Measurements from ENCODE around the gene SLC23A2. TPM values are rescaled to one million over a fixed set of nuclear protein-coding genes. Genes with fewer than 3 reads are reported as not detected.
A peak's percentile ranks its signal among the peaks of the same experiment; 100 is the strongest.
"Not testable (repeated sequence)": the region's sequence is repeated elsewhere in the genome, so short reads cannot be mapped to it uniquely, and the experiment has no call there.

The SLC23A2 gene
- 10 to 100 TPM; 18.1 to 20.6 TPM for total RNA-seq

DNA sequence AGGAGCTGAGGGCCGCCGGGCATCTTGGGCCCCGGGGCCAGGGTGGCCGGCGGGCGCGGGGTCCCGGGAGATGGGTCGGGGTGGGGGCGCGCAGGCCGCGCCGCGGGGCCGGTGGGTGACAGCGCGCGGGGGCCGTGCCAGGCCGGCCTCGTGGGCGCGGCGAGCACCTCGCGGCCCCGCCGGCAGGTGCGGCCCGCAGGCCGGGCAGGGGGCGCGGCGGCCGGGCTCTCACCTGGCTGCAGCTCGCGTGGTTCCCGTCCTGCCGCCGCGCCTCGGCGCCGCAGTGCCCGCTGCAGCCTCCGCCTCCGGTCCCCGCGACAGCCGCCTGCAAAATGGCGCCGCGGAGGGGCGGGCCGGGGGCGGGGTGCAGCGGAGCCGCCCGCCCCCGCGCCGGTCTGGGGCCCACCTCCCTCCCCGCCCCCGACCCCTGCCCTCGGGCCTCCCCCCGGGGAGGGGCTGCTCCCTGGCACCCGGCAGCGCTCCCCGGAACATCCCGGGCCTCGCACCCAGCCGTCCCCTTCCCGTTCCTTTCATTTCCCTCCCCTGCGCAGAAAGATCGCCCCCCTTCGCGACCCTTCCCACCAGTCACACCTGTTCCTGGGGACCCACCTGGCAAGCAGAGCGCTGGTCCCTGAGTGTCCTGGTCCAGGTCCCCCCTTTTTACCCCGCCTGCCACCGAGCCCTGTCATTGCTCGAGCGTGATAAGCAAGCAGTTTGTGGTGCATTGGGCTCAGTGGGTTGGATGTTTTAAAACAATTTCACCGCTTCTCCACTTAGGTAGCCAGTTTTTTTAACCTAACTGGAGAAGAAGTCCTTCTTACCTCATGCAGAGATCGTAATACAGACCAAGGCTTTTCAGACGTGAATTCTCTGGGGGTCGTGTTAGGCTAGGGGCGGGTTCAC lies at the start of gene SLC23A2:
Gene SLC23A2, minus strand, starts transcription at position 337 of the 903 bp plus-strand sequence. CDS start 68,948 bp downstream, outside the sequence.
- ChIA-PET CTCF (interaction anchor here (0.9 kb wide), 1 partner anchor 20 kb away, joined by 3 read pairs; no protein-coding TSS in a partner anchor), POLR2A (interaction anchor here (0.6 kb wide), 1 partner anchor 32 kb away, joined by 6 read pairs; no protein-coding TSS in a partner anchor)
- peaks cover 2% of the 10 kb centered on the region for H3K9me3 Mint-ChIP-seq
- peaks cover 40% of the 10 kb centered on the region for H3K4me1 Mint-ChIP-seq
- H3K27me3 Mint-ChIP-seq = peaks cover 7% of the 10 kb centered on the region
- H3K27ac Mint-ChIP-seq = peak within 1 kb of the TSS; percentile 94
- peak within 1 kb of the TSS; percentile 97 for H3K4me3 Mint-ChIP-seq
- H3K36me3 Mint-ChIP-seq (ENCODE audit: low read depth) = peaks cover 3% of the 10 kb centered on the region
- DNase-seq = peak; percentile 50

- H3K27me3 Mint-ChIP-seq = peaks cover 19% of the 10 kb centered on the region
- no peaks in the 10 kb centered on the region for H3K4me1 Mint-ChIP-seq
- POLR2A ChIA-PET = no interaction called here
- CTCF ChIA-PET = interaction anchor here (0.7 to 2.4 kb wide), 3 partner anchors 9 to 1410 kb away, joined by 3 to 13 read pairs (median 3); no protein-coding TSS in a partner anchor
- DNase-seq = no peak
- no peak overlapping the region for H3K27ac Mint-ChIP-seq
- H3K9me3 Mint-ChIP-seq = no peaks in the 10 kb centered on the region
- no peak overlapping the region for H3K4me3 Mint-ChIP-seq
- H3K36me3 Mint-ChIP-seq (ENCODE audit: low read depth) = no peaks in the 10 kb centered on the region
These were observed 45.5 kb upstream of the SLC23A2 start for GRCh38 chr20:5046656-5047339.

DNA sequence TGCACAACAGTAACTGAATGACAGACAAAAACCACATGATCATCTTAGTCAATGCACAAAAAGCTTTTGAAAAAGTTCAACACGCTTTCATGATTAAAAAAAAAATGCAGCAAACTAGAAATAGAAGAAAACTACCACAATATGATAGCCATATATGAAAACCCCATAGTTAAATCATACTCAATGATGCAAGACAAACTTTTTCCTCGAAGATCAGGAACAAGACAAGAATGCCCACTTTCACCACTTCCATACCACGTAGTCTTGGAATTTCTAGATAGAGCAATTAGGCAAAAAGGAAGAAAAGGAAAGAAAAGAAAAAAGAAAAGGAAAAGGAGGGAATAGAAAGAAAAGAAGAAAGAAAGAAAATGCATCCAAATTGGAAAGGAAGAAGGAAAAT lies 44.6 kb upstream of the SLC23A2 start:
- peaks cover 19% of the 10 kb centered on the region for H3K27me3 Mint-ChIP-seq
- no peak for DNase-seq
- POLR2A ChIA-PET = no interaction called here
- no peaks in the 10 kb centered on the region for H3K9me3 Mint-ChIP-seq
- CTCF ChIA-PET = no interaction called here
- no peaks in the 10 kb centered on the region for H3K4me1 Mint-ChIP-seq
- no peak overlapping the region for H3K27ac Mint-ChIP-seq
- H3K4me3 Mint-ChIP-seq = no peak overlapping the region
- H3K36me3 Mint-ChIP-seq (ENCODE audit: low read depth) = no peaks in the 10 kb centered on the region

DNA sequence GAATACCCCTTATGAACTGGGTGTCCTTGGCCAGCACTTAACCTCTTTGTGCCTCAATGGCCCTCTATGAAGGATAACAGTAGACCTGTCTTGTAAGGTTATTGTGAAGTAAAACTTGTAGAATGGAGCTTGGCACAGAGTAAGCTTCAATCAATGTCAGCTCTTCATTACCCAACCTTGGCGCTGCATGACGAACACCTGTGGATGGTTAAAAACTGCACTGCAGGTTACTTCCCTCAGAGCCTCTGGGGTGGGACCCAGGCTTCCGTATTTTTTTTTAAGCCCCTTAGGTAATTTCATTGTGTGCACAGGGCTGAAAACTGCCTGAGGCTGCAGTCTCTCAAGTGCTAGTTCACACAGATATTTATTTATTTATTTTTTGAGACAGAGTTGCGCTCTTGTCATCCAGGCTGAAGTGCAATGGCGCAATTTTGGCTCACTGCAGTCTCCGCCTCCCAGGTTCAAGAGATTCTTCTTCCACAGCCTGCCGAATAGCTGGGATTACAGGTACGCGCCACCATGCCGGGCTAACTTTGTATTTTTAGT lies 42.8 kb upstream of the SLC23A2 start:
- H3K27ac Mint-ChIP-seq = no peak overlapping the region
- POLR2A ChIA-PET = no interaction called here
- CTCF ChIA-PET = no interaction called here

GRCh38 chr20:5041433-5041832 lies 40.1 kb upstream of the SLC23A2 start:
- no peaks in the 10 kb centered on the region for H3K36me3 Mint-ChIP-seq (ENCODE audit: low read depth)
- H3K27me3 Mint-ChIP-seq = peaks cover 9% of the 10 kb centered on the region
- CTCF ChIA-PET = interaction anchor here (0.5 to 1.3 kb wide), 2 partner anchors 8 to 52 kb away, joined by 3 read pairs; no protein-coding TSS in a partner anchor
- peaks cover 7% of the 10 kb centered on the region for H3K4me1 Mint-ChIP-seq
- H3K4me3 Mint-ChIP-seq = no peak overlapping the region
- no peaks in the 10 kb centered on the region for H3K9me3 Mint-ChIP-seq
- no peak overlapping the region for H3K27ac Mint-ChIP-seq
- POLR2A ChIA-PET = no interaction called here
- no peak for DNase-seq

More for the DNA sequence above, 42.8 kb upstream of the SLC23A2 start:
- Mint-ChIP-seq H3K36me3 (ENCODE audit: low read depth) (no peaks in the 10 kb centered on the region), H3K4me1 (peaks cover 5% of the 10 kb centered on the region), H3K9me3 (no peaks in the 10 kb centered on the region), H3K27me3 (peaks cover 15% of the 10 kb centered on the region), H3K4me3 (no peak overlapping the region)
- no peak for DNase-seq

DNA sequence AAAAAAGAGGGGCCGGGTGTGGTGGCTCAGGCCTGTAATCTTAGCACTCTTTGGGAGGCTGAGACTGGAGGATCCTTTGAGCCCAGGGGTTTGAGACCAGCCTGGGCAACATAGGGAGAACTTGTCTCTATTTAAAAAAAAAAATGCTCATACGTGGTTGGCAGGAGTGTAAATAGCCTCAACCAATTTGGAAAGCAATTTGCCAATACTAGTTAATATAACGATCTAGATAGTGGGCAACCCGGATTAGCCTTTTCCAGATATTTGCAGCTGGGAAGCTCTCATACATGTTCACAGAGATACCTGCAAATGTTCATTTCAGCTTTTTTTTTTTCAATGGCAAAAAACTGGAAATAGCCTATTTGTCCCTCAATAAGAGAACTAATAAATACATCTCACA lies 39.0 kb upstream of the SLC23A2 start:
- Mint-ChIP-seq H3K9me3 (no peaks in the 10 kb centered on the region), H3K27me3 (peaks cover 5% of the 10 kb centered on the region), H3K4me3 (no peak overlapping the region), H3K36me3 (ENCODE audit: low read depth) (no peaks in the 10 kb centered on the region), H3K4me1 (peaks cover 7% of the 10 kb centered on the region), H3K27ac (no peak overlapping the region)
- no peak for DNase-seq
- ChIA-PET POLR2A (no interaction called here), CTCF (interaction anchor here (0.6 to 2.6 kb wide), 2 partner anchors 16 to 141 kb away, joined by 7 to 15 read pairs; no protein-coding TSS in a partner anchor)

DNA sequence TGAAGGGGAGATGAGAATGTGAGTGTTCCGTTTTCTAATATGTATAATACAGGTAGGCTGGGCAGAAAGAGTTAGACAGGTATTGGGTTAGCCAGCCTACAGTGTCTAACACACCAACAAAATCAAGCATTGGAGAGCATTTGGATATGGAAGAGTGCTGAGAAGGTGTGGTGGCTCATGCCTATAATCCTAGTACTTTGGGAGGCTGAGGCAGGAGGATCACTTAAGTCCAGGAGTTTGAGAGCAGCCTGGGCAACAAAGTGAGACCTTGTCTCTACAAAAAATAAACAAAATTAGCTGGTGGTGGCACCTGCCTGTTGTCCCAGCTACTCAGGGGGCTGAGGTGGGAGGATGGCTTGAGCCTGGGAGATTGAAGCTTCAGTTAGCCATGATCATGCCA lies 38.6 kb upstream of the SLC23A2 start:
- ChIA-PET CTCF (interaction anchor here (0.6 to 2.6 kb wide), 3 partner anchors 16 to 141 kb away, joined by 3 to 15 read pairs (median 7); no protein-coding TSS in a partner anchor), POLR2A (no interaction called here)
- H3K4me1 Mint-ChIP-seq = peaks cover 7% of the 10 kb centered on the region
- H3K27ac Mint-ChIP-seq = no peak overlapping the region
- no peaks in the 10 kb centered on the region for H3K36me3 Mint-ChIP-seq (ENCODE audit: low read depth)
- no peaks in the 10 kb centered on the region for H3K9me3 Mint-ChIP-seq
- peaks cover 5% of the 10 kb centered on the region for H3K27me3 Mint-ChIP-seq
- DNase-seq = no peak
- no peak overlapping the region for H3K4me3 Mint-ChIP-seq

DNA sequence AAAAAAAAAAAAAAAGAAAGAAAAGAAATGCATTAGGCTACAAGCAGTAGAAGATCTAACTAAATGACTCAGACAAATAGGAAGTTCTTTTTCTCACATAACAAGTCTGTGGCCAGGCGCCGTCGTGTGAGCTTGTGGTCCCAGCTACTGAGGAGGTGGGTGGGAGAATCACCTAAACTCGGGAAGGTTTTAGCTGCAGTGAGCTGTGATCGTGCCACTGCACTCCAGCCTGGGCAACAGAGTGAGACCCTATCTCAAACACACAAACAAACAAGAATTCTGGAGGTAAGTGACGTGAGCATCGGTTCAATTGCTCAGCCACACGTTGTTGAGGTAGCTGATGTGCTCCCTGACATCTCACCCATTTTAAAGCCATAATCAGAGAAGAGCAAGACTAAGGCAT lies 37.9 kb upstream of the SLC23A2 start:
- Mint-ChIP-seq H3K27me3 (no peaks in the 10 kb centered on the region), H3K4me1 (peaks cover 7% of the 10 kb centered on the region), H3K9me3 (no peaks in the 10 kb centered on the region), H3K36me3 (ENCODE audit: low read depth) (no peaks in the 10 kb centered on the region), H3K4me3 (no peak overlapping the region), H3K27ac (no peak overlapping the region)
- ChIA-PET CTCF (interaction anchor here (1.0 to 2.6 kb wide), 3 partner anchors 17 to 141 kb away, joined by 3 to 15 read pairs (median 6); no protein-coding TSS in a partner anchor), POLR2A (no interaction called here)
- no peak for DNase-seq

DNA sequence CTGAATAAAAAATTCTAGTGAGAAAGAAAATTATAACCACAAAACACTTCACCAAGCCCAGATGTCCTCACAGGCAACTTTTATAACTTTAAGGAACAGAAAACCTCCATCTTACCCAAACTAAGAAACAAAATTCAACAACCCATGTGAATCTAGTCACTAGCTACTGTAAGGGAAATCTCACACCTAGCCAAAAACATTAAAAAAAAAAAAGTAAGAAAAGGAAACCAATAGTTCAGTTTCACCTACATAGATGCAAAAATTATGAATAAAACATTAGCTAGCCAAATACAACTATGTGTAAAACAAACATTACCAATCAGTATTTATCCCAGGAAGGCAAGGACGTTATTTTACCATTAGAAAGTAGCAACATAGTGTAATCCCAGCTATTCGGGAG lies 35.5 kb upstream of the SLC23A2 start:
- ChIA-PET POLR2A (no interaction called here), CTCF (interaction anchor here (0.6 to 1.6 kb wide), 4 partner anchors 10 to 124 kb away, joined by 3 to 6 read pairs (median 4); no protein-coding TSS in a partner anchor)
- Mint-ChIP-seq H3K27ac (no peak overlapping the region), H3K4me1 (peaks cover 7% of the 10 kb centered on the region), H3K9me3 (no peaks in the 10 kb centered on the region), H3K36me3 (ENCODE audit: low read depth) (no peaks in the 10 kb centered on the region), H3K27me3 (no peaks in the 10 kb centered on the region), H3K4me3 (no peak overlapping the region)
- no peak for DNase-seq

- H3K9me3 Mint-ChIP-seq; H3K27ac Mint-ChIP-seq; H3K36me3 Mint-ChIP-seq (ENCODE audit: low read depth); H3K4me1 Mint-ChIP-seq; H3K4me3 Mint-ChIP-seq; POLR2A ChIA-PET; DNase-seq; H3K27me3 Mint-ChIP-seq: not testable (repeated sequence)
- CTCF ChIA-PET = interaction anchor here (1.3 kb wide), 1 partner anchor 15 kb away, joined by 4 read pairs; no protein-coding TSS in a partner anchor
These were observed 34.2 kb upstream of the SLC23A2 start for GRCh38 chr20:5035518-5035917.

- Mint-ChIP-seq H3K27me3 (no peaks in the 10 kb centered on the region), H3K27ac (no peak overlapping the region), H3K36me3 (ENCODE audit: low read depth) (no peaks in the 10 kb centered on the region), H3K9me3 (no peaks in the 10 kb centered on the region), H3K4me1 (no peaks in the 10 kb centered on the region), H3K4me3 (no peak overlapping the region)
- ChIA-PET CTCF (interaction anchor here (1.0 kb wide), 1 partner anchor 23 kb away, joined by 3 read pairs; no protein-coding TSS in a partner anchor), POLR2A (no interaction called here)
- no peak for DNase-seq
These were observed 32.3 kb upstream of the SLC23A2 start for GRCh38 chr20:5033566-5033965.

- DNase-seq; H3K36me3 Mint-ChIP-seq (ENCODE audit: low read depth); CTCF ChIA-PET; POLR2A ChIA-PET; H3K27me3 Mint-ChIP-seq; H3K9me3 Mint-ChIP-seq; H3K4me3 Mint-ChIP-seq; H3K27ac Mint-ChIP-seq; H3K4me1 Mint-ChIP-seq: not testable (repeated sequence)
These were observed 30.4 kb upstream of the SLC23A2 start for GRCh38 chr20:5031701-5032100.

GRCh38 chr20:5031206-5031557 lies 29.9 kb upstream of the SLC23A2 start:
- DNase-seq = no peak
- Mint-ChIP-seq H3K9me3 (no peaks in the 10 kb centered on the region), H3K36me3 (ENCODE audit: low read depth) (no peaks in the 10 kb centered on the region), H3K27me3 (no peaks in the 10 kb centered on the region), H3K27ac (no peak overlapping the region), H3K4me3 (no peak overlapping the region), H3K4me1 (no peaks in the 10 kb centered on the region)
- ChIA-PET CTCF (interaction anchor here (0.7 kb wide), 1 partner anchor 271 kb away, joined by 3 read pairs; no protein-coding TSS in a partner anchor), POLR2A (no interaction called here)
